Nucleus accumbens (tissue), 56 donors: ENCODE results near the gene CACNA1C.

Source experiments
- DNase-seq, 56 donors: peaks; one replicate each; lab custom pipeline; 2025; lab: John Stamatoyannopoulos, UW

CACNA1C gene

DNA sequence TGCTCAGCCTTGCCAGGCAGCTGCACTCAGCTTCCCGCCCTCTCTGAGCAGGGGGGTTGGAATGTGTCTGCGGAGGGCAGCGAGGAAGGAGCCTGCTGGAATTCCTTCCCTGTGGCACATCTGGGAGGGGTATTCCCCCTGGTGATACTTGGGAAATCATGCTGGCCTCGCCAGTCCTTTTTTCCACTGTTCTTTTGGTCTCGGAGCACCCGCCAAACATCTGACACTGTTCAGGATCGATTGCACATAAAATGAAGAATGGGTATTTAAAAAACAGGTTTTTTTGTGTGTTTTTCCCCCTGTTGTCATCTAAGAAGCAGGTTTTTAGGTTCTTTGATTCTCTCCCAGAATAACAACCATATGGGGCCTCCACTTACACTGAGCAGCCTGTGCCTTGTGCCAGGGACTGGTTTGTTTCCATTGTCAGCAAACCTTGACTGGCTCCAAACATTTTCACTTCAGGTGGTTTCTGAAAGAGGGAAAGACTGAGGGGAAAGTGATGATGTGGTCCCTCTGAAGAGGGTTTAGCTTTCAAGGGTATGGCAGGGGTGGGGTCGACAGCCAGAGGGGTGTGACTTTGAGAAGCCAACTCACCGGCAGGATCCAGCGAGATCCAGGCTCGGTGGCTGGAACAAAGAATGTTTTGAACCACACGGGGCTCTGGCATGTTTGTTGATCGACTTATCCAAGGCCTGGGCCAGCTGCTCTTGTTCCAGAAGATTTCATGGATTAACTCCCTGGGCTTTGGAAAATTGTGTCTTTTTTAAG is 215.1 kb downstream of the CACNA1C start:
- no peak for DNase-seq

DNA sequence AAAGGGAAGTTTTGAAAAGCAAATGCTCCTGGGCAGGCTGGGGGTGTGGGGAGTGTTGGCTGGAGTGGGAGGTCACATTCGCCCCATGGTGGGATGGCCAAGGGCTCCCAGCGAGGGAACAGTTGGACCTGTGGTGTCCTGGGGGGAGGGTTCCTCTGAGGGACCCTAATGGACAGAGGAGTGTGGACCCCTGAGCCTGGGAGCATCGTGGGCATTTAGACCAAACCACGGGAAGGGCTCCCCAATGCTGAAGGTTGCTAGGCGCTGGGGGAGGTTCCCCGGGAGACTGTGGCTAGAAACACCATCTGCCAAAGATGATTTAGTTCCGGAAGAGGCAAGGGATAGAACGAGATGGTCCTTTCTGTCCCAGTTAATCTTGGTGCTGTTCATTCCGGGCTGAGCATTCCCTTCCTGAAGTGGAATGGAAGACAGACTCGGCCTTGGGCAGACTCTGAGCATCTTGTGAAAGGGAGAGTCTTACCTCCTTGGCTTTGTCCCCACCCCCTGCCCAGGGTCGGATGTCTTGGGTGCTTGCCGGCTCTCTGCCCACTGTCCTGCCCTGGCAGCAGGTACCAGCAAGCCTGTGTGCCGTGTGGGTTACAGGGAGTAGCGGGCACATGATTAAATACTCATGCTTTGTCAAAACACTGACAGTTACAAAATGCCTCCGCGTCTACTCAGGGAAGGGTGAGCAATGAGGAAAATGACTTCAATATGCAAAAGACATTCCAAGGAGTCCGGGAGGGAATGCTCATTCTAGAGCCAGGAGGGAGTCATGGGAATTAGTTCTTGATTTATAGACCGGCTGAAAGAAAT is 215.9 kb downstream of the CACNA1C start:
- peak in 3 of 56 donors; percentile 10 to 17 (median 16) for DNase-seq

DNA sequence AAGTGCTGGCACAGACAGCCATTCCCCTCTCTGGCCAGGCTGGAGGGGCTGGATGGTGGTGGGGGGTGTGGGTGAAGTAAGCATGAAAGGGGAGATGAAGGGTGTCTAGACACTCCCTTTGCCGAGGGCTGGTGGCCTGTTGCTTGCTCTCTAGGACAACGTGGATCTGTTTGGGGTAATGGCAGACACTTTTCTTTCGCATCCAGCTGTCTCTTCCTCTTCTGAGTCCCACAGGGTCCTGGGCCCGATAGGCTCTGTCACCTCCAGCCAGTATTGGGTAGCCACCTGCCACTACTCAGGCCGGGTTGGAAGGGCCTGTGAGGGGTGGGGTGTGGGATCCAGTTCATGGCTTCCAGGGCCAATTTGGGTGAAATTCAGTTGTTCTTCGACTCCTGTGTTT is 218.1 kb downstream of the CACNA1C start:
- DNase-seq, result no peak

DNA sequence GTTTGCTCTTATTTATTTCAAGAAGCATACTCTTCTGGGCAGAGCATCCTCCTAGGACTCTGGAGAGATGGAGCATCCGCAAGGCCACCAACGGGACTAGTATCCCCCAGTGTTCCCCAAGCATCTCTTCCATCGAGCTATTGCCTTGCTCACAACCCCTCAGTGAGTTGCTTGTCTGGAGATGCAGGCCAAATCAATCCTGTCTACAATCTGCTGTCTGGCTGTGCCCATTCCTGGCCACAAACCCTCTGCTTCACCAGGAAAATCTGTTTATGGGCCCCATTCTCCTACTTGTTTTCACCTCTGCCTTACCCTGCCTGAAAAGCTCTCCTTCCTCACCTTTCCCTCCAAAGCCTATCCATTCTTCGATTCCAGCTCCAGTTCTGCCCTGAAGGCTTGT is 219.2 kb downstream of the CACNA1C start:
- DNase-seq, result no peak

DNA sequence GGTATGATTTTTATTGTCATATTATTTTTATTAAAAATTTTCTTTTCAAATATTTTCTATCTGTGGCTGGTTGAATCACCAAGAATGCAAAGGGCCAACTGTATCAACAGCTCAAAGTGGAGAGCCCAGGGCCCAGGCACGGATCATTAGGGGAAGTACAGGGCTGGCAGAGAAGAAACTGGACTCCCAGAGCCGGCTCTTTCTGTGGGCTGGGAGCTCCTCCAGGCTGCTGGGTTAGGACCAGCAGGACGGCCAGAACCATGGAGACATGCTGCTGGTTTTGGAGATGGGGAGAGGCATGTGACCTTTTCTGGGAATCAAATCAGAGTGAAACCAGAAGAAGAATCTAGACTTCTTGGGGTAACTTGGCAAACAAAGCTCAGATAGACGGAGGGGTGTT is 220.5 kb downstream of the CACNA1C start:
- peak in 8 of 56 donors; percentile 8 to 40 (median 26) for DNase-seq

DNA sequence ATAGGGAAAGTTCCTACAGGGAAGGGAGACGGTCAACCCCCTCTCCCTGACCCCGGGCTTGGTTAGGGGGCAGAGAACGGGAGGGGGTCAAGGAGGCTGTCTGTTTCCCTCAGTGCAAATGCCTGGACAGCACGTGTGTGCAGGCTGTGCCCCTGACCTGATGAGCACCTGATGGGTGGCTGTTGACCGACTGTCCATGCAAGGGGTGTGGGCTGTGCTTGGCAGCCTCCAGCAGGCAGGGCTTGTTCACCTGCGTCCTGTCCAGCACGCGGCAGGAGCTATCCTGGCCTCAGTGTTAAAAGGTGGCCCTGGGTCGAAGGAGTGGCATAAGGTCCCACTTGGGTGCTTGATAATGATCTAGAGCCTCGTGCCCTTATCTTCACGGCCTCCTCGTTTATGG is 221.0 kb downstream of the CACNA1C start:
- DNase-seq, result no peak

DNA sequence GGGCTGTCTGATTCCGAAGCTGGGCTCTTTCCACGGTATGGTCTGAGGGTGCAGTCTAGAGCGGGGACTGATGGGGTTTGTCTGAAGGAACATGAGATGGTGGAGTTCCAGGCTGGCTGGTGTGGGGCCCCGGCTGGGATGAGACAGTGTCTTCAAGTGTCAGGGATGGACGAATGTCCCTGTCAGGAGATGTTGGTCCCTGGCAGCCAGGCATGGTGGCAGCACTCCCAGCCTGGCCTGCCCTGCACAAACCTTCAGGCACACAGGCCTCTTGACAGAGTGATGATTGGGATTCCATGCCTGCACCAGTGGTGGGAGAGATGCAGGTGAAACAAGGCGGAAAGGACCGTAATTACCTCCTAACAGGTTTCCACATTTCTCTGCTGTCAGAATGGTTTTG is 221.9 kb downstream of the CACNA1C start:
- DNase-seq, result no peak

DNA sequence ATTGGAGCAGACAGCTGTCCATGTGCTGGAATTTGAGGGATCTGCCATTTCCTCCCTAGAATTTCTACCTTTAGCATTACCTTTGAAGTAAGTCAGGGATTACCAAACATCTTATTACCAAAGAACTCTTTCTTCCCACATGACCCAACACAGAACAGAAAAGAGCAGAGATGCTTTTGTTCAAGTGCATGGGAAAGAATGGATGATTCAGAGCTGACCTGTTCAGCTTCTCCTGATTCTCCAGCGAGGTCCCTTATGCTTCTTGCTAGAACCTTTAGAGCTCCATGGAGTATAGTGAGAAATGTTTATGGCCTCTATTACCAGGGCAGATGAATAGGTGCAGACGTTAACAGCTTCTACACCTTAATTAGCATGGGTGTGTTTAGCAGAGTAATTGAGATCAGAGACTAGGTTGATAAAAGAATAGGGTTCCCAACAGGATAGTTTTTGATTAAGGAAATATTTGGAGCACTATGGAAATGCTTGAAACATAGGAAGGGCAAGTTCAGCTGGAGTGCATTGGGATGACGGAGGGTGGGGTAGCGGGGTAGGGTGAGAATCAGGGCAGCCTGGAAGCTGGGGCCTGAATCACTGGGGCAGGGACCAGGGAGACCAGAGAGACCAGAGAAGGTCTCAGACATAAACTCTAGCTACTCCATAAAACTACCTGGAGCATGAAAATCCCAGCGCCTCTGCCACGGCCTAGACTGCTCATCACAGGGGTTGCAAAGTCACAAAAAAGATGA is 223.7 kb downstream of the CACNA1C start:
- no peak for DNase-seq

DNA sequence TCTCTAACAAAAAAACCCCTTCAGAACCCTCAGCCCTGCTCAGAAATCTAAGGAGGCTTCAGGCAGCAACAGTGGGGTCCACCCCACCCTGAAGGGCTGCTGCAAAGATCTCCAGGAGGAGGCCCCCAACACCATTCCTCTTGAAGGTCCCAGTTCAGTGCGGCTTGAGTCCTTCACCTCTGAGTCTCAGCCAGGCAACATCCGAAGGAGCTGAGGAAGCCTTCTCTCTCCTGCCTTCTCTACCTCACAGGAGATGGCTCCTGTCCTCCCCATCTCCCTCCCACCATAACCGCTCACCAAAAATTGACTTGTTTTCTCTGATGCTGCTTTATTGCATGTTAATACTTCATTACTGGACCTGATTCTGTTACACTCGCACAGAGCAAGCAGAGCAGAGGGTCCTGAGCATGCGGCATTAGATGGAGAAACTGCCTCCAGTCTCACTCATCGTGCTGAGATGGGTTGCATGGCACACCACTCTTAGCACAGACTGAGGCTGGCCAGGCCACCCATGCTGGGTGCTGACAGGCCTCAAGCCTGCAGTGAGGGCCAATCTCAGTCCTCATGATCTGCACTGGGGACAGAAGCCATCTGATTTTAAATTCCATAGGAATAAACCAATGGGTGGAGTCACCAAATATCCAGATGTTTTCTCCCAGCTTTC is 224.8 kb downstream of the CACNA1C start:
- no peak for DNase-seq

DNA sequence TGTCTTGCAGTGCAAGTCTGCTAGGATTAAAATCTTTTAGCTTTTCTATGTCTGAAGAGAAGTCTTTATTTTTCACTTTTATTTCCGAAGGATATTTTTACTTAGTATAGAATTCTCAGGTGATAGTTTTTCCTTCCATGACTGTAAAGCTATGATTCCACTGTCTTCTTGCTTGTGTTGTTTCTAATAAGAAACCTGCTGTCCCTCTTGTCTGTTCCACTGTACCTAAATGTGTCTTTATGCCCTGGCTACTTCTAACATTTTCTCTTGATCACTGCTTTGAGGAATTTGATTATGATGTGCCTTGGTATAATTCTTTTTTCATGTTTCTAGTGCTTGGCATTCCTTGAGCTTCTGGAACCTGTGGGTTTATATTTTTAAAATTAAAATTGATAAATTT is 228.7 kb downstream of the CACNA1C start:
- DNase-seq, result no peak

DNA sequence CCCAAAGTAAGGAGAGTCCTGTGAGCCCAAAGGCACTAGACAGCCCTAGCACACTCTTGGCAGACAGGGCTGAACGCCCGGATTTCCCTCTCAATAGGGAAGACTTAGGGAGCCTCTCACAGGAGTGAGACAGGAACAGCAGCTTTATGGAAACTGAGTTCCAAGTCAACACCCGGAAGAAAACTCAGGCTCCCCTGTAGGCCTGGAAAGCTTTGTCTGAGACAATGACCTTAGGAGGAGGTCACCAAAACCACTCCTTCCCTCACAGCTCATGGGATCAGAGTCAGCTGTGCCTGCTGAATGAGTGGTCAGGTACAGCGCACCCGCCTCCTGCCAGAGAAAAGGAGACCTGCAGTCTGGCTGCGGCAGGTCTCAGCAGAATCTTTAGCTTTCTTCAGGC is 229.5 kb downstream of the CACNA1C start:
- DNase-seq, result peak in 2 of 56 donors; percentile 14 to 21

DNA sequence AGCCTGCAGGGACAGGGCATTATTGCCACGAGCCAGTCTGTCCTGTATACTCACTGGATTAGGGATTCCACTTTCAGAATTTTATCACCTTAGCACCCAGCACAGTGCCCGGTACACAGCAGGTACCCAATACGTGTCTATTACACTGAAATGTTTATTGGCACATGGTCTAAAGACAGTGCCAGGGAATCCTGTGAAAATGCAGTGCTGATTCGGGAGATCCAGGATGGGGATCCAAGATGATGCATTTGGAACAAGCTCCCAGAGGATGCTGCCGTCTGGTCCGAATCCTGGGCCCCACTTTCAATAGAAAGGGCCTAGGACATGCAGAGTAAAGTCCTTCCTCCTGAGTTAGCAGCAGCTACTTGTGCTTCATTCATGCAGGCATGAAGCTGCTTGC is 230.7 kb downstream of the CACNA1C start:
- no peak for DNase-seq

DNA sequence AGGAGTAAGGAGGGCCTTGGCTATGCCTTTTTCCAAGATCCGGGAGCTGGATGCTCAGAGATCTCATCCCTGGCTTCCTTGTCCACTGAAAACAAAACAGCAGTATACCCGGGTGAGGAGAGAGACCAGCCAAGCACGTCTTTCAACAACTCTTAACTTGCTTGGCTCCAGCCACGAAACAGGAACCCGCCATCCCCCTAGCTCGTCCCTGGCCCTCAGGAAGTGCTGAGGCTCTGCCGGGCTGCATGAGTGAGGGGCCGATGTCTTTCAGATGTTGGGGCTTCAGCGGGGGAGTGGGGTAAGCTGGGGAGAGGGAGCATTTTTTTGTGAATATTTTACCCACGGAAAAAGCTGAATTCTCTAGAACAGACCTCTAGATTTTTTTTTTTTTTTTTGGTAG is 231.1 kb downstream of the CACNA1C start:
- DNase-seq, result no peak

DNA sequence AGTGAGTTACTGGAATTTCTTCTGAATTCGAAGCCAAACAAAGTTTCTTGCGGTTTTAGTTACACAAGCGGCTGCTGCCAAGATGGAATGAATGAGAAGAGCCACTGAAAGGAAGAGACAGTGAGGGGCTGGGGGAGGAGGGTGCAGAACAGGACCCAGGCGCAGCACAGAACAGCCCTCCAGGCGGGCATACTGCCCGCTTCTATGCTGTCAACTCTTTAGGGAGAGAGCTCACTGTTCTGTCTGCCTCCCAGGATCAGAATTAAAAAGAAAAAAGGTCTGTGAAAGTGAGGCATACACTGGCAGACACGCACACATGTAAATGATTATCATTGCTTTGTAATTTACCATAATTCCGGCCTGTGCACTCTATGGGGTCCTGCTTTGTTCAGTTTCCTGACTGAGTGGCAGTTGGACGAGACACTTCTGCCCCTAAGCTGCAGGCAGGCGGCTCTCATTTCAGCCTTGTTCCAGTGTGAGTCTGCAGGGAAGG is 231.6 kb downstream of the CACNA1C start:
- no peak for DNase-seq

DNA sequence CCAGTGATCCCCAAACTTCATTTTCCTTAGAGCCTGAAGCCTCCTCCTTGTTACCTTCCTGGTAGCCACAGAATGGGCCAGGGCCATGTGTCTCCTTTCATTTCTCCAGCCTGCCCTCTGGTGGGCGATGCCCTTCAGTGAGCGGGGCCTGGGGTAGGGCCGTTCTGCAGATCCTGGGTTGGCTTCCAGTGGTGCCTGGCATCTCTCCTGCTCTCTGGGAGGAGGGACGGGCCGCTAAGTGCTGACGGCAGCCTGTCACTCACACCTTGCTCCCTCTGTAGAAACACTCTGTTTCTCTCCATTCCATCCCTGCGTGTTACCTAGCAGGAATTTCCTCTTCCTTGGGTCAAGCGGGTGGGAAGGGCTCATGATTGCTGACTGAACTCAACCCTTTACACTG is 232.1 kb downstream of the CACNA1C start:
- DNase-seq, result peak in 44 of 56 donors; percentile 3 to 81 (median 28)

DNA sequence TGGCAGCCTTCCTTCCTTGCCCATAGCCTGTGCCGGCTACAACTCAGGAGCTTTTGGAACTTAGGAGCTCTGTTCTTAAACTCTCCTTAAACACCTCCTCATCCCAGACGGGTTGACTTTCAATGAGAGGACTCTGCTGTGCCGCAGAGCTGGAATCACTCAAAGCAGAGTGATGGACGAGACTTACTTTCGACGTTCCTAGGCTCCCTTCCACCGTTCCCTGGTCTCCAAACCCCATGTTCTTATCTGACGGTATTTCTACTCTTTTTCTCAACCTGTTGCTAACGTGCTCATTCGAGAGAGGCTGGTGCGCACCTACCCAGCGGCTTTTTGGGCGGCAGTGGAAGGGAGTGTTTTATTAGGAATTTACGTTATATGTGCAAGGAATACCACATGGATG is 232.7 kb downstream of the CACNA1C start:
- DNase-seq, result no peak

DNA sequence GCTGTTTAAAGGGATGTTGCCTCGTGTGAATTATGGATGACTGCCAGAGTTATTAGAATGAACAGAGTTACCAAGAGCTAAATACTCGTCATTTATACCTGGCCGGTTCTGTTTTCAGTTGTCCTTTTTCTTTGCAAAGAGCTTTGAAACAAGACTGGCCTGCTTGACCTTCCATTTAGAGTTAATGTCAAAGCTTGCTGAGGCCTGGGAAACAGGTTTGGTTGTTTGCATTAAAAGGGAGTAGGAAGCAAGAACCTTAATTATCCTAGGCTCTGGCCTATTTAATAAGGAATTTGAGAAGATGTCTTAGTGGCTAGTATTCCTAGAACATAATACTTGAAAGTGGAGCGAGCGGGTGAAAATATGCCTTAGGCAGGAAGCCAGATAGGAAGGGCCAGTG is 233.3 kb downstream of the CACNA1C start:
- no peak for DNase-seq

DNA sequence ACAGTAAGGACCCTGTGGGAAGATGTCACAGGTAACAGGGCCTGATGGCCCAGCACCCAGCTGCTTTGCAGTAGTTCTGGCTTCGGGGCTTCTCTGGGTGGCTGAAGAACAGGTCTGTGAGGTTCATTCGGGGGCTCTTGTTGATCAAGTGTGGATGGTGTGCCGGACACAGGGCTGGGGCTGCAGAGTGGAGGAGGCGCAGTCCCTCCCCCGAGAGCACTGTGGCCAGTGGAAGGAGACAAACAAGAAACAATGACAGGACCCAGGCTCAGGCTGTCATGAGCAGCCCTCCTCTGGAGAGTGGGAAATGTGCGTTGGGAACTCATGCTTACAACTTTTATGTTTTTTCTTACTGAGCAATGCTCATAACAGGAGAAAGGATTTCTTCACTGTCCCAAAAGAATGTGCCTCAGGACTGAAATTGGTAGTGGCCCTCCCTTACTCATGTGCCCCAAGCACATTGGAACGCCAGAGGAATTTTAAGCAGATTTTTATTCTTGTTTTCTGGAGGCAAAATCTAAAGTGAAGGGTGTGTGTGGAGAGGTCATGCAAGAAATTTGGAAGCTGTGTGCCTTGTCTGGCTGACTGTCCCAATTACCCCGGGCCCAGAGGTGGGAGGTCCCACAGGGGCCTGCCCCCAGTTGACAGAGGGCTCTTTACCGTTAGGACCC is 233.8 kb downstream of the CACNA1C start:
- no peak for DNase-seq

DNA sequence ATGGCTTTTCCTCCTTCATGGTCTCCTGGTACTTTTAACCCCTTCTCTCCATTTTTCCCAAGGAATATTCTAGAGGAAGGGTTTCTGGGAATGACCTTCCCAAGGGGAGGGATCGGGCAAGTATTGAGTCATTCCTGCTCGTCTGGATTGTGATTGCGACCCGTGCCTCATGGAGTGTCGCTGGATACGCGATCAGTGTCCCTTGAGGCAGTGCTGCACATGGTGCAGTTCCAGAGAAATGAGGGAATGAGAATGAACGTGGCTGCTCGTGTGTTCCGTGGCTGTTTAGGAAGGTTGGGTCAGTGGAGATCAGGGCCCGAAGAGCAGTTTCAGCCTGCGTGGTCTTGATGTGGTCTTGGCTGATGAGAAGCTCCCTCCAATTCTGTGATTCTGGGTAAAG is 234.4 kb downstream of the CACNA1C start:
- no peak for DNase-seq

DNA sequence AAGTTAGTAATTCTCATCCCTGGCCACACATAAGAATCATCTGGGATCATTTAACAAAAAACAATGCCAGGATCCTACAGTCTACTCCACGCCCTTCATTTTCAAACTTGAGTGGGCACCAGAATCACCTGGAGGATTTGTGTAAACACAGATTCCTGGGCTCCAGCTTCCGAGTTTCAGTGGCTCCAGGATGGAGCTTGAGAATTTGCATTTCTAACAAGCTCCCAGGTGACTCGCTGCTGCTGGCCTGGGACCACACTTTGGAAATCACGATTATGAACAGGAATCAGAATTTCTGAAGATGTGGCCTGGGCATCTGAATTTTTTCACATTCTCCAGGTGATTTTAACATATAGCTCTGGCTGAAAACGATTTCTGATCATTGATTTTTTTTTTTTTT is 234.8 kb downstream of the CACNA1C start:
- DNase-seq, result no peak
